Thymus (tissue), 11 donors: ENCODE results near the gene PTPRB. TPM values are rescaled to one million over a fixed set of nuclear protein-coding genes. Genes with fewer than 3 reads are reported as not detected.

Source experiments
- DNase-seq, 9 donors: peaks; one replicate each; pipeline ENCODE4 v3.0.0-alpha.2; 2013; ENCODE audit warnings: low spot score in 9 of 9, low read depth in 6 of 9, missing footprints in 1 of 9
- H3K27ac ChIP-seq, 2 donors: one replicate each; pipeline ENCODE4 v1.5.1; 2013; ENCODE audit warnings: control low read depth in 1 of 2, low read depth in 1 of 2, low read length in 1 of 2, mild to moderate bottlenecking in 1 of 2, moderate library complexity in 1 of 2
- H3K27me3 ChIP-seq, 2 donors: one replicate each; pipeline ENCODE4 v1.5.1; 2013; ENCODE audit warnings: low read length in 1 of 2; ENCODE audit not compliant: control insufficient read depth in 2 of 2, insufficient read depth in 1 of 2
- H3K36me3 ChIP-seq, 2 donors: one replicate each; pipeline ENCODE4 v1.5.1; 2013; ENCODE audit warnings: low read length in 1 of 2, mild to moderate bottlenecking in 1 of 2, moderate library complexity in 1 of 2; ENCODE audit not compliant: control insufficient read depth in 2 of 2, insufficient read depth in 2 of 2
- H3K4me1 ChIP-seq, 2 donors: one replicate each; pipeline ENCODE4 v1.5.1; 2013; ENCODE audit warnings: low read length in 2 of 2; ENCODE audit not compliant: control insufficient read depth in 2 of 2, insufficient read depth in 2 of 2
- H3K4me3 ChIP-seq, 2 donors: one replicate each; pipeline ENCODE4 v1.5.1; 2013; ENCODE audit warnings: low read length in 2 of 2, control low read depth in 1 of 2, mild to moderate bottlenecking in 1 of 2
- H3K9me3 ChIP-seq, 2 donors: one replicate each; pipeline ENCODE4 v1.5.1; 2013; ENCODE audit warnings: low read length in 1 of 2, mild to moderate bottlenecking in 1 of 2; ENCODE audit not compliant: control insufficient read depth in 2 of 2, insufficient read depth in 1 of 2
- WGBS: extraction: QIAGEN DNeasy Blood & Tissue Kit; methylation state at CpG from one replicate; pipeline ENCODE4 v1.1.7; 2013; 5-methylcytosine and 5-hydroxymethylcytosine counted together
- polyA plus RNA-seq: library from polyadenylated mRNA; stranded (reverse); fragments of 200-250 nt; gene quantifications from one replicate; pipeline ENCODE4 v1.2.3, GENCODE V29; 2013
- total RNA-seq: library from RNA; stranded (reverse); fragments of 120-200 nt; gene quantifications from one replicate; pipeline ENCODE4 v1.2.4, GENCODE V29; 2013
- donor health status: healthy.

The PTPRB gene
- total and polyA plus RNA-seq, 2 donors: 2.3 to 2.8 TPM

GRCh38 chr12:70609203-70609602 lies 28.0 kb downstream of the PTPRB start:
- no peak for DNase-seq
- H3K4me1 ChIP-seq: peaks cover 2 to 6% of the 10 kb centered on the region in 2 donors
- 93% methylated on average over 2 of the region's 2 CpGs for WGBS

GRCh38 chr12:70608184-70608583 lies 29.0 kb downstream of the PTPRB start:
- Histone ChIP-seq H3K27ac (no peak overlapping the region), H3K36me3 (no peaks in the 10 kb centered on the region), H3K9me3 (no peaks in the 10 kb centered on the region), H3K4me3 (no peak overlapping the region), H3K27me3 (peaks cover 18 to 33% of the 10 kb centered on the region in 2 donors), H3K4me1 (peaks cover 2 to 6% of the 10 kb centered on the region in 2 donors)
- DNase-seq: no peak
- WGBS: 95% methylated on average over 1 of the region's 1 CpG

More at GRCh38 chr12:70609203-70609602, 28.0 kb downstream of the PTPRB start:
- no peaks in the 10 kb centered on the region for H3K36me3 ChIP-seq
- H3K4me3 ChIP-seq: no peak overlapping the region
- H3K27me3 ChIP-seq: peaks cover 18 to 33% of the 10 kb centered on the region in 2 donors
- no peaks in the 10 kb centered on the region for H3K9me3 ChIP-seq
- no peak overlapping the region for H3K27ac ChIP-seq

- H3K27me3 ChIP-seq: peaks cover 18 to 31% of the 10 kb centered on the region in 2 donors
- no peak overlapping the region for H3K4me3 ChIP-seq
- H3K27ac ChIP-seq: no peak overlapping the region
- H3K36me3 ChIP-seq: no peaks in the 10 kb centered on the region
- no peaks in the 10 kb centered on the region for H3K9me3 ChIP-seq
- peaks cover 2 to 6% of the 10 kb centered on the region in 2 donors for H3K4me1 ChIP-seq
- DNase-seq: no peak
These were observed 30.1 kb downstream of the PTPRB start for GRCh38 chr12:70607107-70607506.

DNA sequence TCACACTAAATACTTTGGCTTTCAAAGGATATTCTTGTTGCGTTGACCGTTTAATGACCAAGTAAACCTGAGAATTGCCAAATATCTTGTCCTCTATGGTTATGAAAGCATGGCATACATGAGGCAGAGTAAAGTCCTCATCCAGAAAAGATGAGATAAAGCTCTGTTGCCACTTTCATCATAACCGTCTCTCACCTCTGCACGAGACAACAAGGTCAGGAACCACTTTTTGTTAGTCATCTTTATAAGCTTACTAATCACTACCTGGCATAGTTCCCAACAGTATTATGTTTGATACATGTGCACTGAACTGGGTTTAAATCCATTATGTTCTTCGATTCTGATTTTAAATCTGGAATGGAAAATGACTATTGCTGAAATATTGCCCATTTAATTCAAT lies 31.3 kb downstream of the PTPRB start:
- H3K27ac ChIP-seq: no peak overlapping the region

GRCh38 chr12:70604662-70605061 lies 32.6 kb downstream of the PTPRB start:
- no peak overlapping the region for H3K4me3 ChIP-seq
- no peaks in the 10 kb centered on the region for H3K9me3 ChIP-seq
- DNase-seq: no peak
- H3K27me3 ChIP-seq: peaks cover 10 to 11% of the 10 kb centered on the region in 2 donors
- 94% methylated on average over 4 of the region's 4 CpGs for WGBS
- no peaks in the 10 kb centered on the region for H3K36me3 ChIP-seq
- H3K4me1 ChIP-seq: peaks cover 0 to 5% of the 10 kb centered on the region in 2 donors
- no peak overlapping the region for H3K27ac ChIP-seq

More for the DNA sequence above, 31.3 kb downstream of the PTPRB start:
- H3K36me3 ChIP-seq: no peaks in the 10 kb centered on the region
- DNase-seq: no peak
- no peaks in the 10 kb centered on the region for H3K9me3 ChIP-seq
- no peak overlapping the region for H3K4me3 ChIP-seq
- WGBS: 95% methylated on average over 5 of the region's 5 CpGs
- peaks cover 2 to 6% of the 10 kb centered on the region in 2 donors for H3K4me1 ChIP-seq
- H3K27me3 ChIP-seq: peaks cover 18 to 22% of the 10 kb centered on the region in 2 donors

GRCh38 chr12:70603044-70603443 lies 34.2 kb downstream of the PTPRB start:
- Histone ChIP-seq H3K4me1 (no peaks in the 10 kb centered on the region), H3K4me3 (no peak overlapping the region), H3K27me3 (no peaks in the 10 kb centered on the region), H3K36me3 (no peaks in the 10 kb centered on the region), H3K27ac (no peak overlapping the region), H3K9me3 (no peaks in the 10 kb centered on the region)
- 44% methylated on average over 1 of the region's 1 CpG for WGBS
- no peak for DNase-seq

GRCh38 chr12:70598467-70599193 lies 38.6 kb downstream of the PTPRB start:
- 96% methylated on average over 4 of the region's 4 CpGs for WGBS
- no peaks in the 10 kb centered on the region for H3K4me1 ChIP-seq
- H3K27ac ChIP-seq: no peak overlapping the region
- H3K36me3 ChIP-seq: no peaks in the 10 kb centered on the region
- no peak overlapping the region for H3K4me3 ChIP-seq
- no peak for DNase-seq
- no peaks in the 10 kb centered on the region for H3K27me3 ChIP-seq
- H3K9me3 ChIP-seq: no peaks in the 10 kb centered on the region

DNA sequence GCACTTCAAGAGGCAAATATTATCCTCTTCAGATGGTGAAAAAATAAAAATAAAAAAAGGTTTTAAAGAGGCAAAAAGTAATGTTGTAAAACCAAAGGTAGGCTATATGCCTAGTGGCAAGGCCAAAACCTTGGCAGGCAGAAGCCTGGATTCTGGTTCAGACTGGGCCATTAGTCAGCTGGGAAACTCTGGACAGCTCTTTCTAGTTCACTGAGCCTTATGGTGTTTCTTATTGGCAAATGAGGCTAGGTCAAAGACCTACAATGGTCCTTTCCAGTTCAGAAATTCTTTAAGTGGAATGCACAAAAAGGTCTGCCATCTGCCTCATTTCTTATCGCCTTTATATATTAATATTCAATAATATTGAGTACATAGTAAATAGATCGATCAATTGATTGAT lies 44.6 kb downstream of the PTPRB start:
- H3K4me1 ChIP-seq: no peaks in the 10 kb centered on the region
- no peak overlapping the region for H3K4me3 ChIP-seq
- no peaks in the 10 kb centered on the region for H3K9me3 ChIP-seq
- no peak for DNase-seq
- H3K27ac ChIP-seq: no peak overlapping the region
- H3K27me3 ChIP-seq: no peaks in the 10 kb centered on the region
- 97% methylated on average over 2 of the region's 2 CpGs for WGBS
- no peaks in the 10 kb centered on the region for H3K36me3 ChIP-seq

DNA sequence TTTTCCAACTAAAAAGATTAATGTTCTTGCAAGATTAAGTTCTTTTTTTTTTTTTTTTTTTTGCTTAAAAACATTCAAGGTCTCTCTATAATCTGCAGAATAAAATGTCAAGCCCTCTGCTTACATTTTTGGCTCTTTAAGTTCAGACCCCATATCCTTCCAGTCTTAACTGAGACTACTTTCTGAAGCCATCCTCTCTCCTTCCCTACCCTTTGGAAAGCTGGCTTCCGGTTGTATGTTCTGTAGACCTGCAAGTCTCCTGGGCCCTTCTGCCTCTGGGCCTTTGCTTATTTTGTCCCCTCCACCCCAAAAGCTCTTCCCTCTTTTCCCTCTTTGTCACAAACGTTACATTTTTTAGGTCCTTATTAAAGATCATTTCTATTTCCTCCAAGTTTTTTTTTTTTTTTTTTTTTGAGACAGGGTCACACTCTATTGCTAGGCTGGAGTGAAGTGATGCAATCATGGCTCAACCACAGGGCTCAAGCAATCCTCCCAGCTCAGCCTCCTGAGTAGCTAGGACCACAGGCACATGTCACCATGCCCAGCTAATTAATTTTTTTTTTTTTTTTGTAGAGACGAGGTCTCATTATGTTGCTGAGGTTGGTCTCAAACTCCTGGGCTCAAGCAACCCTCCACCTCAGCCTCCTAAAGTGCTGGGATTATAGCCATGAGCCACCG lies 46.5 kb downstream of the PTPRB start:
- H3K4me1 ChIP-seq: no peaks in the 10 kb centered on the region
- H3K9me3 ChIP-seq: no peaks in the 10 kb centered on the region
- no peaks in the 10 kb centered on the region for H3K27me3 ChIP-seq
- WGBS: 88% methylated on average over 4 of the region's 4 CpGs
- H3K36me3 ChIP-seq: no peaks in the 10 kb centered on the region
- H3K4me3 ChIP-seq: no peak overlapping the region
- no peak for DNase-seq
- no peak overlapping the region for H3K27ac ChIP-seq
